KG1 (cell line): ENCODE measurements around the gene CSF3R.
"Not testable (repeated sequence)": the region's sequence is repeated elsewhere in the genome, so short reads cannot be mapped to it uniquely, and the experiment has no call there.

Source experiments
- DNase-seq: peaks from one replicate; lab custom pipeline; 2025; lab: John Stamatoyannopoulos, UW

Gene CSF3R

GRCh38 chr1:36513676-36514473 is 31.2 kb upstream of the CSF3R start:
- DNase-seq: no peak

- no peak for DNase-seq
These were observed 30.1 kb upstream of the CSF3R start for GRCh38 chr1:36512842-36513241.

GRCh38 chr1:36511804-36512798 is 29.4 kb upstream of the CSF3R start:
- DNase-seq: no peak

- DNase-seq: not testable (repeated sequence)
These were observed 28.5 kb upstream of the CSF3R start for GRCh38 chr1:36511220-36511619.

GRCh38 chr1:36510418-36510817 is 27.7 kb upstream of the CSF3R start:
- DNase-seq: no peak

- DNase-seq: no peak
These were observed 25.5 kb upstream of the CSF3R start for GRCh38 chr1:36508257-36508656.

GRCh38 chr1:36506276-36506920 is 23.7 kb upstream of the CSF3R start:
- no peak for DNase-seq

GRCh38 chr1:36503733-36504132 is 21.0 kb upstream of the CSF3R start:
- DNase-seq: no peak

GRCh38 chr1:36503159-36503558 is 20.4 kb upstream of the CSF3R start:
- DNase-seq: no peak

- no peak for DNase-seq
These were observed 19.9 kb upstream of the CSF3R start for GRCh38 chr1:36502616-36503015.

GRCh38 chr1:36501911-36502310 is 19.2 kb upstream of the CSF3R start:
- not testable (repeated sequence) for DNase-seq

GRCh38 chr1:36497207-36497606 is 14.5 kb upstream of the CSF3R start:
- no peak for DNase-seq

GRCh38 chr1:36494971-36495370 is 12.3 kb upstream of the CSF3R start:
- no peak for DNase-seq

- no peak for DNase-seq
These were observed 10.8 kb upstream of the CSF3R start for GRCh38 chr1:36493524-36493923.

- DNase-seq: no peak
These were observed 9.8 kb upstream of the CSF3R start for GRCh38 chr1:36492491-36492890.

- DNase-seq: not testable (repeated sequence)
These were observed 6.7 kb upstream of the CSF3R start for GRCh38 chr1:36489258-36490051.

GRCh38 chr1:36487906-36488305 is 5.2 kb upstream of the CSF3R start:
- no peak for DNase-seq

GRCh38 chr1:36487336-36487725 is 4.6 kb upstream of the CSF3R start:
- DNase-seq: not testable (repeated sequence)

- no peak for DNase-seq
These were observed 4.0 kb upstream of the CSF3R start for GRCh38 chr1:36486439-36487335.

GRCh38 chr1:36486093-36486438 is 3.4 kb upstream of the CSF3R start:
- DNase-seq: no peak

GRCh38 chr1:36484099-36484498 is 1.4 kb upstream of the CSF3R start:
- DNase-seq: no peak
